Measurements from ENCODE around the gene MRPL2.
"Not testable (repeated sequence)": the region's sequence is repeated elsewhere in the genome, so short reads cannot be mapped to it uniquely, and the experiment has no call there.

The MRPL2 gene

GRCh38 chr6:43081922-43082321 is 22.7 kb upstream of the MRPL2 start:
- DNase-seq: not testable (repeated sequence)

GRCh38 chr6:43081043-43081442 is 21.8 kb upstream of the MRPL2 start:
- DNase-seq: no peak

GRCh38 chr6:43078691-43079090 is 19.5 kb upstream of the MRPL2 start:
- DNase-seq: no peak

DNA sequence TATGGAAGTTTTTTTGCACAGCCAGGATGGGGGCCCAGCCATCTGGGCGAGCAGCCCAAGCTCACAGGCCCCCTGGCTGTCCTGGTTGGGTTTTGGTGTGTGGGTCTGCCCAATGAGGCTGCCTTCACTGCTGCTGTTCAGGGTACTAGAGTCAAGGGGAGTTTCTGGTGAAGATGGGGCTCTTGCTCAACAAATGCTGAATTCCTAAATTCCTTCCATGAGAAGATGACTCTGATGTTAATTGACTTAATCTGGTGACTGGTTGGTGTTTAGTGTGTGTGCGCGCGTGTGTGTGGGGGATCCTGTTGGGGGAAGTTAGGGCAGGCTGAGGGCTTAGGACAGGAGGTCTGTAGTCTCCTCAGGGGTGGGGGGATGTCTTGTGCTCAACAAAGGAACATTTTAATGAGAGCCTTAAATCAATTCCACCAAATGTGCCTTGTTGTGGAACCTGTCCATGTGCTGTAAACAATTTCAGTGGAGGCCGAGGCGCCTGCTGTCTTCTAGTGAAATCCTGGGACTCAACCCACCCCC is 18.8 kb upstream of the MRPL2 start:
- DNase-seq: no peak

DNA sequence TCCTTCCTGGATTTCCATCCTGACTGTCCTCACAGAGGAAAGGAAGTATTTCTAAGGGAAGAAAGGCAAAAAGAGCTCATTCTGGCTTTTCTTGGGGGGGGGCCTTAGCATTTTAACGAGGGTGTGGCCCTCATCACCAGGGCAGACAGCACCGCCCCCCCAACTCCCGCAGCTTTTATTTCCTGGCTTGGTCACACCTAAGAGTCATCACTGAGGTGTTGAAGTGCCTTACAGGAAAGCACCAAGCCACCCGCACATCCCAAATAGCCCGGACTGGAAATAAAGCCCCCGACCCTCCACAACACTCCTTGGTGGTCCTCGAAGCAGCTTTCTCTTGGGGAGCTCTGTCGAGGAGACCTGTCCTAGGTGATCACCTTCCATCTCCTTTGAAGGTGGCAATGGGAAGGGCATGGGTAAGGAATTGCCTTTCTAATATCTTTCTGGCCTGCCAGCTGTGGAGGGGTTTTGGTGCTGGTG is 18.1 kb upstream of the MRPL2 start:
- DNase-seq: no peak

- peak; percentile 31 for DNase-seq
Observed at GRCh38 chr6:43076464-43077332, 17.5 kb upstream of the MRPL2 start.

GRCh38 chr6:43075670-43076463 is 16.6 kb upstream of the MRPL2 start, which contains the start of gene PTK7:
TSS of gene PTK7 (plus strand) at chr6:43076314. CDS start at chr6:43076489, 175 bp downstream.
- peak; percentile 75 for DNase-seq

- no peak for DNase-seq
Observed at GRCh38 chr6:43074847-43075669, 15.8 kb upstream of the MRPL2 start.

DNA sequence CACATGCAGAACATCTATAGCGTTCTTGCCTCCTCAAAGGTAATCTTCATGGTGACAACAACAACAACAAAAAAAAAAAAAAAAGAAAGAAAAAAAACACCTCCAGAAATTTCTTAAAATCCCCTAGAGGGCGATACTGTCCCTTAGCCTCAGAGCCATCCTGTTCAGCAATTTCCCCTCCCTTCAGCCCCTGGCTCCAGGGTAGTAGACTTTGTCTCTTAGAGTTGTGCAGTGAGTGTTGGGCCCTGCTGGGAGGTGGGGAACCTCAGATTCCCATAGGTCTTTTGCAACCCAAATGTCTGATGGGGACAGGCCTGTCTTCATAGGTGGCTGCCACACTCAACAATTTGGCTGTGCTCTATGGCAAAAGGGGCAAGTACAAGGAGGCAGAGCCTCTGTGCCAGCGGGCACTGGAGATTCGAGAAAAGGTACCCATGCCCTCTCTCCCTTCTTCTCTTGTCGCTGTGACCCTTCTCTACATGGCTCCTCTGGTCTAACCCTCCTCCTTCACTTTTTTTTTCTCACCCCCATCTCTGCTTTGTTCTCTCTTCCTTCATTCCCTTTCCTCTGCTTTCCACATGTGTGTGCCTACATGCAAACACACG is 10.9 kb upstream of the MRPL2 start:
- DNase-seq: peak; percentile 27

- DNase-seq: no peak
Observed at GRCh38 chr6:43062818-43063217, 3.6 kb upstream of the MRPL2 start.

GRCh38 chr6:43061861-43062260 is 2.6 kb upstream of the MRPL2 start:
- no peak for DNase-seq

DNA sequence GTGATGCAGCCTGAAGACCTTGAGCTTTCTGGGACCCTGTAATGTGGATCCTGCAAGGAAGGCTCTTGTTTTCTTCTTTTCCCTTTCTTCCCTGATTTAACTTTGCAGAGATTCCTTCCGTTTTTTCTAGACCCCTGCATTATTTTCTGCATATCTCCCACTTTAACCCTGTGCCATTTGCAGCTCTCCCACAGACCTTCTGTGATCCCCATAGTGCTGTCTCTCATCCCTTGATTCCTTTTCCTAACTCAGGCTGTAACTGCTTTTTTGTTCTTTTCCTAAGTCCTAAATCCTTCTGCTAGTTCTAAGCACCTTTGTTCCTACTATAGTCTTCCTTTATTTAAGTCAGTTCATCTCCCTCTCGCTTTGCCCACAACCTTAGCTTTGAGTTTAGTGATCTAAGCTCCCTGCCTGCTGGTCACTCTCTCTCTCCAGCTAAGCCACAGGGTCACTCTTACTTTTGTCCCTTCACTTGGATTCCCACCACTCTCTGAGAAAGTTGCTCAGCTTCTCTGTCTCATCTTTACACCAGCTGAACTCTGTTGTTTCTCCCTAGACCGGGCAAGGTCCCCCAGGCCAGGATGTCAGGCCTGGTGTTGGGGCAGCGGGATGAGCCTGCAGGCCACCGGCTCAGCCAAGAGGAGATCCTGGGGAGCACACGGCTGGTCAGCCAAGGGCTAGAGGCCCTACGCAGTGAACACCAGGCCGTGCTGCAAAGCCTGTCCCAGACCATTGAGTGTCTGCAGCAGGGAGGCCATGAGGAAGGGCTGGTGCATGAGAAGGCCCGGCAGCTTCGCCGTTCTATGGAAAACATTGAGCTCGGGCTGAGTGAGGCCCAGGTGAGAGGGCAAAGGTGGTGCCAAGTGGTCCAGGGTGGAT is 1.8 kb upstream of the MRPL2 start:
- DNase-seq: no peak

DNA sequence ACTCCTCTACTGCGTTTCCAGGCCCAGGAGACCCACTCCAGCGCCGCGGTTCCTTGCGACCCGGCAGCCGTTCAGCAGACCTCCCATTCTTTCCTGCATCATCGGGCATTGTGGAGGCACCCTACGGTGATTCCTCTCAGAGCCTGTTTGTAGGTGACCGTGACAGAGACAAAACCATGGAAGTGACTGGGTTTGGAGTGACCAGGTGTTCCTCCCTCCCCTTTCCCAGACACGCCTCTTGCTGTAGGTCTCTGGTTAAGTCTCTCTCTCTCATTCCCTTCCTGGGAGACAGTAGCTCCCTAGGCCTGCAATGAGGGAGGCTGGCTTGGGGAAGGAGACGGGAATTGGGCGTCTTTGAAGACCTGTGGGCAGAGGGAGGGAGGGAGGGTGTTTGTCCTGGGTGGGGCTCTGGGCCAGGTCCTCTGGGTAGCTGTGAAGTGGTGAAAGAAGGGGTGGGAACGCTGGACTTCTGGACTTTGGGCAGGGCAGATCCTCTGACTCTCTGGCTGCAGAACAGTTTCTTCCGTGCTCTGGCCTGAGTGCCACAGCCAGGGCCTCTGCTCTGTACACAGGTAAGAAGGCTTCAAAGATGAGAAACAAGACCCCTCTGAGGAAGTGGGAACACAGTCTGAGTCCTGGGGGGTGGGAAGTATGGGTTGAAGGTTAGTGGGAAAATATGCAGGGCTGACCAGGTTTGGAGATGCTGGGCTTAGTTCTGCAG is 960 bp upstream of the MRPL2 start:
- DNase-seq: no peak

DNA sequence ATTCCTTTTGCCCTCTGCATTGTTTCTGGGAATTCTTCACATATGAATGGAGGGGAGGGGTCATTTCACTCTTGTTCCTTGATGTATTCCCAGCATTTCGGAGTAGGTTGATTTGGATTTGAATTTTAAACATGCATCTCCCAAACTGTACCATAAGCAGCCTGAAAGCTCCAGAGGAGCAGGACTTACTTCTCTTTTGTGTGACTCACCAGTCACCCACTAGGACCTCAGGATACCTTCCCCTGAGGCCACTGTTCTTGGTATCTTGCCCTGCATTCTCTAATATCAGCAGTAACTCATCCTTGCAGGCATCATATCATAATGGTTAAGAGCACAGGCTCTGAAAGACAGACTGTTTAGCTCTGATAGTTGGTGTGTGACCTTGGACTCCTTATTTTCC is 703 bp downstream of the MRPL2 start:
- no peak for DNase-seq

GRCh38 chr6:43055966-43056365 is 3.3 kb downstream of the MRPL2 start:
- DNase-seq: no peak

DNA sequence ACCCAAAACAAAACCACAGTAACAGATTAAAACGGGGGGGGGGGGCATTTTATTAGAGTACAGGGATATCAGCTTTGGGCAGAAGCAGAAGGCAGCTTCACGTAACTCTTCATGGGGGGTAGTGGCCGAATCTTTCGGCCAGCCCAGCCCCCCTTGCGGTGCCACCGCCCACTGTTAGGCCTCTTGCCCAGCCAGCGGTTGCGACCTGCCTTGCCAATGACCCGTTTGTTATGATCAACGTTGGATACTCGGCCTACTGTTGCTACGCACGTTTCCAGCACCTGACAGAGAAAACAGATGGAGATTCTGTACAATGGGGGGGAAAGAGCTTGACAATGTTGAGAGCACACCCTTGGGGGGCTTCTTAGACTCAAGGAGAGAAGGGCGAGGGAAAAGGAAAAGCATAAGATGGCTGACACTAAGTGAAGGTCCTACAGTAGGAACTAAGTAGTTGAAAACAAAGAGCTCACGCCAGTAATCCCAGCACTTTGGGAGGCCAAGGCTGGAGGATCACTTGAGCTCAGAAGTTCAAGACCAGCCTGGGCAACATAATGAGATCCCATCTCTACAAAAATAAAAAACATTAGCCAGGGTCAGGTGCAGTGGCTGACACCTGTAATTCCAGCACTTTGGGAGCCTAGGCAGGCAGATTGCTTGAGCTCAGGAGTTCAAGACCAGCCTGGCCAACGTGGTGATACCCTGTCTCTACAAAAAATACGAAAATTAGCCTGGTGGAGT is 4.9 kb downstream of the MRPL2 start:
- DNase-seq: no peak

DNA sequence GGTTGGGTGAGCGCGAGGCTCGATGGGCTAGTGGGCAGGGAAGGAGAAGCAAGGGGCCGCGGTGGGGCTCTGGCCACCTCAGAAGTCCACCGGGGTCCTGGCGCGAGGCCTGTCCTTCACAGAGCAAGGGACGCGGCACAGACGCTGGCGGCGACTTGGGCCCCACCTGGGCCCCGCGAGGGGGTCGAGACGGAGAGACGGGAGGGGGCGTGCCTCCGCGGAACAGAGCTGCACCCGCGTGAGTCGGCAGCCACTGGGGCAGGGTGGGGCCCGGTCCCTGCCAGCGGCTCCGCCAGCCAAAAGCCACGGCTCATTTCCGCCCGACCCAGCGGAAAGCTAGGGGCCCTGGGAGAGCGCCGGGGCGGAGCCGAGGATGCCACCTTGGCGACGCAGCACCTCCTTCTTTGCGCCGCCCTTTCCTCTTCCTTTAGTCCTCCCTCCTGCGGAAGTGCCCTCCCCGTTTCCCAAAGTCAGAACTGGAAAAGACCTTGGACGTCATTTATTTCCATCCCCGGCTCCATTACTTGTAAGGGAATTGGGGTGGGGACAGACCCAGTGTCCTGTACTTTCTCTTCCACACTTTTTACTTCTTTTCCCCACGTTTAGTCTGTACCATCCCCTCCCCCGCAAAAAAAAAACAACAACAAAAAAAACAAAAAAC is 5.6 kb downstream of the MRPL2 start, which contains the start of gene CUL7:
CUL7 (minus strand) TSS at position 307 of the 661 bp plus-strand sequence. CDS start 1,063 bp downstream, outside the sequence.
- DNase-seq: peak; percentile 83

GRCh38 chr6:43052842-43053544 is 6.2 kb downstream of the MRPL2 start:
- no peak for DNase-seq
